Measurements from ENCODE around the gene S1PR1. TPM values are rescaled to one million over a fixed set of nuclear protein-coding genes. Genes with fewer than 3 reads are reported as not detected.

Gene S1PR1
- total RNA-seq, 1 donor from 2014 or later: 58.4 TPM

DNA sequence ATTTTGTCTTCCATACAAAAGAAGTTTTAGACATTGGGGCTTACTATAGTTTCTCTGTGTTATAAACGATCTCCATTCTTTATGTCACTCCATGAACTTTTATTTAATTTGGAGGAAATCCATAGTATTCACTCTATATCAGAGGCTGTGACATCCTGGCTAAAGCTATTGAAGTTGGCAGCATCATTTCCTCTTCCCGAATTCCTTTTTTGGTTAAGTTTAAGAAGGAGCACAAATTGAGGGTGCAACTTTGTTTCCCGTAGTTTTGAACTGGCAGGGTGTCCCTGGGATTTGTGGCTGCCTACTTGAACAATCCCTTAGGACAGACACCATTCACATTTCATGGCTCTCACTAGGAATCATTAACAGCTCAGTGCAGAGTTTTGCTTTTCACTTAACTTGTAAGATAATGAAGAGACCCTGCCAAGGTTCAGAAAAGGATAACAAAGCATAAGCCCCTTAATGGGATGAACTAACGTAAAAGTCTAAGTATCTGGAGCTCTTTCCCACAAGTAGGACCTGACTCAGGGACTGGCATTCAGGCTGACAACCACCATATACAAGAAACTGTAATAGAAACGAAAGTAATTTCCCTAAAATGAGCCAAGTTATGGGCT, 13.9 kb downstream of the S1PR1 start:
- intact Hi-C loops (cut with DNase I): no loop called here
- Histone ChIP-seq H3K4me3 (no peak overlapping the region), H3K27ac (no peak overlapping the region), H3K9me3 (no peaks in the 10 kb centered on the region), H3K27me3 (no peaks in the 10 kb centered on the region), H3K4me1 (no peaks in the 10 kb centered on the region), H3K36me3 (no peaks in the 10 kb centered on the region)
- no peak for TF ChIP-seq POLR2A (IDR thresholded peaks at IDR 0.05)
- TF ChIP-seq, protein P1, sequence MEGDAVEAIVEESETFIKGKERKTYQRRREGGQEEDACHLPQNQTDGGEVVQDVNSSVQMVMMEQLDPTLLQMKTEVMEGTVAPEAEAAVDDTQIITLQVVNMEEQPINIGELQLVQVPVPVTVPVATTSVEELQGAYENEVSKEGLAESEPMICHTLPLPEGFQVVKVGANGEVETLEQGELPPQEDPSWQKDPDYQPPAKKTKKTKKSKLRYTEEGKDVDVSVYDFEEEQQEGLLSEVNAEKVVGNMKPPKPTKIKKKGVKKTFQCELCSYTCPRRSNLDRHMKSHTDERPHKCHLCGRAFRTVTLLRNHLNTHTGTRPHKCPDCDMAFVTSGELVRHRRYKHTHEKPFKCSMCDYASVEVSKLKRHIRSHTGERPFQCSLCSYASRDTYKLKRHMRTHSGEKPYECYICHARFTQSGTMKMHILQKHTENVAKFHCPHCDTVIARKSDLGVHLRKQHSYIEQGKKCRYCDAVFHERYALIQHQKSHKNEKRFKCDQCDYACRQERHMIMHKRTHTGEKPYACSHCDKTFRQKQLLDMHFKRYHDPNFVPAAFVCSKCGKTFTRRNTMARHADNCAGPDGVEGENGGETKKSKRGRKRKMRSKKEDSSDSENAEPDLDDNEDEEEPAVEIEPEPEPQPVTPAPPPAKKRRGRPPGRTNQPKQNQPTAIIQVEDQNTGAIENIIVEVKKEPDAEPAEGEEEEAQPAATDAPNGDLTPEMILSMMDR (IDR thresholded peaks at IDR 0.05): no peak
- no peak for TF ChIP-seq POLR2AphosphoS5 (IDR thresholded peaks at IDR 0.05; ENCODE audit: insufficient read depth in 1 of 2, low read depth in 1 of 2)
- DNase-seq (ENCODE audit: extremely low spot score in 2 of 2): no peak

GRCh38 chr1:101251504-101251903, 14.7 kb downstream of the S1PR1 start:
- Histone ChIP-seq H3K27me3 (no peaks in the 10 kb centered on the region), H3K27ac (no peak overlapping the region), H3K4me1 (no peaks in the 10 kb centered on the region), H3K9me3 (no peaks in the 10 kb centered on the region), H3K4me3 (no peak overlapping the region), H3K36me3 (no peaks in the 10 kb centered on the region)
- intact Hi-C loops (cut with DNase I): no loop called here
- TF ChIP-seq, protein P1 (IDR thresholded peaks at IDR 0.05): no peak
- TF ChIP-seq POLR2AphosphoS5 (IDR thresholded peaks at IDR 0.05; ENCODE audit: insufficient read depth in 1 of 2, low read depth in 1 of 2) (no peak), POLR2A (IDR thresholded peaks at IDR 0.05) (no peak)
- DNase-seq (ENCODE audit: extremely low spot score in 2 of 2): no peak

GRCh38 chr1:101253976-101254674, 17.3 kb downstream of the S1PR1 start:
- intact Hi-C loops (cut with DNase I): no loop called here
- Histone ChIP-seq H3K27me3 (no peaks in the 10 kb centered on the region), H3K4me1 (no peaks in the 10 kb centered on the region), H3K9me3 (no peaks in the 10 kb centered on the region), H3K4me3 (peak overlapping the region in 1 of 2 donors; percentile 10), H3K36me3 (no peaks in the 10 kb centered on the region), H3K27ac (no peak overlapping the region)
- no peak for DNase-seq (ENCODE audit: extremely low spot score in 2 of 2)
- no peak for TF ChIP-seq POLR2A (IDR thresholded peaks at IDR 0.05)
- TF ChIP-seq, protein P1 (IDR thresholded peaks at IDR 0.05): no peak
- no peak for TF ChIP-seq POLR2AphosphoS5 (IDR thresholded peaks at IDR 0.05; ENCODE audit: insufficient read depth in 1 of 2, low read depth in 1 of 2)

DNA sequence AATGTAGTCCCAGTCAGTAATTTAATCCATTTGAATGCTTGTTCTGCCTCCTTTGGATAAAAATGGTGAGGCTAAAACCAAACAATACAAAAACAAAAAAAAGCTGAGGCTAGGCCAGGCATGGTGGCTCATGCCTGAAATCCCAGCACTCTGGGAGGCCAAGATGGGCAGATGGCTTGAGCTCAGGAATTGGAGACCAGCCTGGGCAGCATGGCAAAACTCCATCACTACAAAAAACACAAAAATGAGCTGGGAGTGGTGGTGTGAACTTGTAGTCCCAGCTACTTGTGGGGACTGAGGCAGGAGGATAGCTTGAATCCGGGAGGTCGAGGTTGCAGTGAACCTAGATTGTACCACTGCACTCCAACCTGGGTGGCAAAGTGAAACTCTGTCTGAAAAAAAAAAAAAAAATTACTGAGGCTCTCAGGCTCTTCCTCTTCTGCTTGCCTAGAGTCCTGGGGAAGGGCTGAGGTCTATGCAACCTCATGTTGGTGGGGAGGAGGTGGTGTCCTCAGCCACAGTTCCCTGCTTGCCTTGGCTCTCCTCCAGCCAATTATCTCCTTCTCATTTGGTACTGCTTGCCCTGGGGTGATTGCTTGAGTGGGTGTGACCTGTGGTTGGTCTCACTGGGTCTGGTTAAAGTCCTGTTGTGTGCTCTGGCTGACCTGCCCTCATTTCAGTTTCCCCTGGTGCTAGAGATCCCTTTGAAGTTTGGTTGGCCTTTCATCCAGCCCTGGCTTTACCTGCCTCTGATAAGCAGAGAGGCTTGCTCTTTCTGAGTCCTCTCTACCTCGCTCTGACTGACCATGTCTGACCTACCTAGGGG, 20.9 kb downstream of the S1PR1 start:
- Histone ChIP-seq H3K27me3 (no peaks in the 10 kb centered on the region), H3K36me3 (no peaks in the 10 kb centered on the region), H3K27ac (no peak overlapping the region), H3K4me1 (no peaks in the 10 kb centered on the region), H3K4me3 (no peak overlapping the region), H3K9me3 (no peaks in the 10 kb centered on the region)
- no peak for DNase-seq (ENCODE audit: extremely low spot score in 2 of 2)
- TF ChIP-seq, protein P1 (IDR thresholded peaks at IDR 0.05): no peak
- TF ChIP-seq POLR2A (IDR thresholded peaks at IDR 0.05) (no peak), POLR2AphosphoS5 (IDR thresholded peaks at IDR 0.05; ENCODE audit: insufficient read depth in 1 of 2, low read depth in 1 of 2) (no peak)
- intact Hi-C loops (cut with DNase I): no loop called here

Measured in vagina (tissue), 2 donors.